ENCODE data around the gene FOXO4. TPM values are rescaled to one million over a fixed set of nuclear protein-coding genes. Genes with fewer than 3 reads are reported as not detected.

FOXO4 gene
- total RNA-seq, 2 donors from 2014 or later: 10.9 to 16.5 TPM

- peaks cover 3% of the 10 kb centered on the region for H3K4me1 ChIP-seq
- intact Hi-C loops (cut with DNase I): no loop called here
- H3K27ac ChIP-seq: no peak overlapping the region
- H3K27me3 ChIP-seq: no peaks in the 10 kb centered on the region
- ATAC-seq: no peak
- DNase-seq: no peak
- no peaks in the 10 kb centered on the region for H3K9me3 ChIP-seq
- H3K36me3 ChIP-seq (replicated peaks in 1 of 2; ENCODE audit: insufficient read depth in 1 of 2, low read depth in 2 of 2): no peaks in the 10 kb centered on the region
- WGBS, 2 donors: 93% methylated on average over 3 of the region's 8 CpGs; no CpG with 5 or more reads in 1 of the 2 donors
- TF ChIP-seq POLR2A (IDR thresholded peaks at IDR 0.05) (no peak), CTCF (IDR thresholded peaks at IDR 0.05) (no peak)
- no peak overlapping the region for H3K4me3 ChIP-seq
These were observed 52.6 kb downstream of the FOXO4 start for GRCh38 chrX:71148278-71148663.

GRCh38 chrX:71151366-71151765, 55.7 kb downstream of the FOXO4 start:
- intact Hi-C loops (cut with DNase I): no loop called here
- Histone ChIP-seq H3K36me3 (replicated peaks in 1 of 2; ENCODE audit: insufficient read depth in 1 of 2, low read depth in 2 of 2) (no peaks in the 10 kb centered on the region), H3K27ac (no peak overlapping the region), H3K27me3 (no peaks in the 10 kb centered on the region), H3K4me3 (no peak overlapping the region), H3K4me1 (no peaks in the 10 kb centered on the region), H3K9me3 (no peaks in the 10 kb centered on the region)
- TF ChIP-seq POLR2A (IDR thresholded peaks at IDR 0.05): no peak
- no peak for TF ChIP-seq CTCF (IDR thresholded peaks at IDR 0.05)
- 72 to 75% methylated on average over 3 to 4 of the region's 7 CpGs for WGBS, 2 donors
- ATAC-seq (no peak), DNase-seq (no peak)

Small RNA genes within 50 kb of the gene (small RNA-seq; reads per million reads assigned to genes)
- gene CXorf65: not detected

Other genes with a start within 250 kb of the FOXO4 start
- gene TEX11, start 187.1 kb upstream of the FOXO4 start, total RNA-seq: under 1 TPM; 0.26 to 0.66 TPM
- gene SLC7A3, start 164.8 kb upstream of the FOXO4 start, total RNA-seq: not detected
- gene SNX12, start 27.5 kb upstream of the FOXO4 start, total RNA-seq: 10 to 100 TPM; 16.2 to 20.0 TPM
- gene CXorf65, start 10.9 kb downstream of the FOXO4 start, total RNA-seq: not detected
- gene IL2RG, start 15.7 kb downstream of the FOXO4 start, total RNA-seq: 1 to 10 TPM in 1 of 2 donors, under 1 TPM in 1; 0.52 to 8.2 TPM
- 10 to 100 TPM; 26.4 to 83.0 TPM for gene MED12, start 22.7 kb downstream of the FOXO4 start, total RNA-seq
- gene NLGN3, start 49.0 kb downstream of the FOXO4 start, total RNA-seq: 1 to 10 TPM in 1 of 2 donors, not detected in 1; 1.0 TPM
- gene GJB1, start 127.4 kb downstream of the FOXO4 start, total RNA-seq: 10 to 100 TPM; 24.7 to 31.4 TPM
- 10 to 100 TPM in 1 of 2 donors, 1 to 10 TPM in 1; 8.8 to 10.2 TPM for gene ZMYM3, start 158.3 kb downstream of the FOXO4 start, total RNA-seq
- gene NONO, start 187.8 kb downstream of the FOXO4 start, total RNA-seq: 100 to 1,000 TPM; 132 to 176 TPM
- gene ITGB1BP2, start 205.9 kb downstream of the FOXO4 start, total RNA-seq: 1 to 10 TPM in 1 of 2 donors, not detected in 1; 6.9 TPM